ENCODE measurements around the gene DNAH7.

Gene DNAH7

GRCh38 chr2:195909926-195910325 lies 158.7 kb downstream of the DNAH7 start:
- Histone ChIP-seq H3K27ac (ENCODE audit: low read depth, low read length) (no peak overlapping the region), H3K4me1 (ENCODE audit: insufficient read depth, low read length) (no peaks in the 10 kb centered on the region)

GRCh38 chr2:195907474-195907873 lies 161.2 kb downstream of the DNAH7 start:
- Histone ChIP-seq H3K4me1 (ENCODE audit: insufficient read depth, low read length) (no peaks in the 10 kb centered on the region), H3K36me3 (ENCODE audit: insufficient read depth, low read length) (no peaks in the 10 kb centered on the region), H3K27me3 (ENCODE audit: insufficient read depth, low read length) (no peaks in the 10 kb centered on the region), H3K27ac (ENCODE audit: low read depth, low read length) (no peak overlapping the region), H3K9me3 (ENCODE audit: insufficient read depth, low read depth, low read length) (no peaks in the 10 kb centered on the region), H3K9ac (ENCODE audit: low read depth, low read length) (no peak overlapping the region), H3K4me3 (ENCODE audit: low read length) (no peak overlapping the region)
- 87% methylated on average over 5 of the region's 5 CpGs for WGBS

More at GRCh38 chr2:195909926-195910325, 158.7 kb downstream of the DNAH7 start:
- Histone ChIP-seq H3K4me3 (ENCODE audit: low read length) (no peak overlapping the region), H3K36me3 (ENCODE audit: insufficient read depth, low read length) (no peaks in the 10 kb centered on the region), H3K9me3 (ENCODE audit: insufficient read depth, low read depth, low read length) (no peaks in the 10 kb centered on the region), H3K27me3 (ENCODE audit: insufficient read depth, low read length) (no peaks in the 10 kb centered on the region), H3K9ac (ENCODE audit: low read depth, low read length) (no peak overlapping the region)

GRCh38 chr2:195903956-195904355 lies 164.7 kb downstream of the DNAH7 start:
- Histone ChIP-seq H3K4me1 (ENCODE audit: insufficient read depth, low read length) (no peaks in the 10 kb centered on the region), H3K27ac (ENCODE audit: low read depth, low read length) (no peak overlapping the region)

GRCh38 chr2:195902857-195903256 lies 165.8 kb downstream of the DNAH7 start:
- no peaks in the 10 kb centered on the region for H3K27me3 ChIP-seq (ENCODE audit: insufficient read depth, low read length)
- H3K27ac ChIP-seq (ENCODE audit: low read depth, low read length), result no peak overlapping the region
- no peaks in the 10 kb centered on the region for H3K9me3 ChIP-seq (ENCODE audit: insufficient read depth, low read depth, low read length)
- no peak overlapping the region for H3K9ac ChIP-seq (ENCODE audit: low read depth, low read length)
- no peaks in the 10 kb centered on the region for H3K36me3 ChIP-seq (ENCODE audit: insufficient read depth, low read length)
- H3K4me1 ChIP-seq (ENCODE audit: insufficient read depth, low read length), result no peaks in the 10 kb centered on the region
- WGBS, result 90% methylated on average over 1 of the region's 1 CpG
- H3K4me3 ChIP-seq (ENCODE audit: low read length), result no peak overlapping the region

More at GRCh38 chr2:195903956-195904355, 164.7 kb downstream of the DNAH7 start:
- H3K9ac ChIP-seq (ENCODE audit: low read depth, low read length), result no peak overlapping the region
- H3K4me3 ChIP-seq (ENCODE audit: low read length), result no peak overlapping the region
- H3K36me3 ChIP-seq (ENCODE audit: insufficient read depth, low read length), result no peaks in the 10 kb centered on the region
- WGBS, result 94% methylated on average over 2 of the region's 2 CpGs
- no peaks in the 10 kb centered on the region for H3K9me3 ChIP-seq (ENCODE audit: insufficient read depth, low read depth, low read length)
- no peaks in the 10 kb centered on the region for H3K27me3 ChIP-seq (ENCODE audit: insufficient read depth, low read length)

- no peaks in the 10 kb centered on the region for H3K36me3 ChIP-seq (ENCODE audit: insufficient read depth, low read length)
- no peak overlapping the region for H3K4me3 ChIP-seq (ENCODE audit: low read length)
- H3K9ac ChIP-seq (ENCODE audit: low read depth, low read length), result no peak overlapping the region
- no peaks in the 10 kb centered on the region for H3K4me1 ChIP-seq (ENCODE audit: insufficient read depth, low read length)
- H3K9me3 ChIP-seq (ENCODE audit: insufficient read depth, low read depth, low read length), result no peaks in the 10 kb centered on the region
- no peak overlapping the region for H3K27ac ChIP-seq (ENCODE audit: low read depth, low read length)
- H3K27me3 ChIP-seq (ENCODE audit: insufficient read depth, low read length), result no peaks in the 10 kb centered on the region
Observed at GRCh38 chr2:195899226-195899625, 169.4 kb downstream of the DNAH7 start.

- H3K4me3 ChIP-seq (ENCODE audit: low read length), result no peak overlapping the region
- no peaks in the 10 kb centered on the region for H3K9me3 ChIP-seq (ENCODE audit: insufficient read depth, low read depth, low read length)
- no peak overlapping the region for H3K9ac ChIP-seq (ENCODE audit: low read depth, low read length)
- H3K27me3 ChIP-seq (ENCODE audit: insufficient read depth, low read length), result no peaks in the 10 kb centered on the region
- H3K27ac ChIP-seq (ENCODE audit: low read depth, low read length), result no peak overlapping the region
- 90% methylated on average over 9 of the region's 9 CpGs for WGBS
- H3K4me1 ChIP-seq (ENCODE audit: insufficient read depth, low read length), result no peaks in the 10 kb centered on the region
- no peaks in the 10 kb centered on the region for H3K36me3 ChIP-seq (ENCODE audit: insufficient read depth, low read length)
Observed at GRCh38 chr2:195898505-195899191, 170.0 kb downstream of the DNAH7 start.

GRCh38 chr2:195891081-195891480 lies 177.6 kb downstream of the DNAH7 start:
- Histone ChIP-seq H3K4me3 (ENCODE audit: low read length) (no peak overlapping the region), H3K4me1 (ENCODE audit: insufficient read depth, low read length) (no peaks in the 10 kb centered on the region), H3K36me3 (ENCODE audit: insufficient read depth, low read length) (no peaks in the 10 kb centered on the region), H3K27me3 (ENCODE audit: insufficient read depth, low read length) (no peaks in the 10 kb centered on the region), H3K27ac (ENCODE audit: low read depth, low read length) (no peak overlapping the region), H3K9ac (ENCODE audit: low read depth, low read length) (no peak overlapping the region), H3K9me3 (ENCODE audit: insufficient read depth, low read depth, low read length) (no peaks in the 10 kb centered on the region)
- 91% methylated on average over 2 of the region's 2 CpGs for WGBS

GRCh38 chr2:195879153-195879552 lies 189.5 kb downstream of the DNAH7 start:
- Histone ChIP-seq H3K9ac (ENCODE audit: low read depth, low read length) (no peak overlapping the region), H3K9me3 (ENCODE audit: insufficient read depth, low read depth, low read length) (no peaks in the 10 kb centered on the region), H3K36me3 (ENCODE audit: insufficient read depth, low read length) (no peaks in the 10 kb centered on the region), H3K27me3 (ENCODE audit: insufficient read depth, low read length) (no peaks in the 10 kb centered on the region), H3K4me1 (ENCODE audit: insufficient read depth, low read length) (no peaks in the 10 kb centered on the region), H3K27ac (ENCODE audit: low read depth, low read length) (no peak overlapping the region), H3K4me3 (ENCODE audit: low read length) (no peak overlapping the region)
- WGBS, result 90% methylated on average over 2 of the region's 4 CpGs

GRCh38 chr2:195871326-195871725 lies 197.3 kb downstream of the DNAH7 start:
- WGBS, result 92% methylated on average over 2 of the region's 4 CpGs
- no peaks in the 10 kb centered on the region for H3K27me3 ChIP-seq (ENCODE audit: insufficient read depth, low read length)
- no peak overlapping the region for H3K4me3 ChIP-seq (ENCODE audit: low read length)
- H3K9ac ChIP-seq (ENCODE audit: low read depth, low read length), result no peak overlapping the region
- no peaks in the 10 kb centered on the region for H3K36me3 ChIP-seq (ENCODE audit: insufficient read depth, low read length)
- H3K9me3 ChIP-seq (ENCODE audit: insufficient read depth, low read depth, low read length), result no peaks in the 10 kb centered on the region
- no peaks in the 10 kb centered on the region for H3K4me1 ChIP-seq (ENCODE audit: insufficient read depth, low read length)
- H3K27ac ChIP-seq (ENCODE audit: low read depth, low read length), result no peak overlapping the region

GRCh38 chr2:195864316-195864715 lies 204.3 kb downstream of the DNAH7 start:
- Histone ChIP-seq H3K9ac (ENCODE audit: low read depth, low read length) (no peak overlapping the region), H3K4me3 (ENCODE audit: low read length) (no peak overlapping the region), H3K27ac (ENCODE audit: low read depth, low read length) (no peak overlapping the region), H3K27me3 (ENCODE audit: insufficient read depth, low read length) (no peaks in the 10 kb centered on the region), H3K4me1 (ENCODE audit: insufficient read depth, low read length) (no peaks in the 10 kb centered on the region), H3K36me3 (ENCODE audit: insufficient read depth, low read length) (no peaks in the 10 kb centered on the region), H3K9me3 (ENCODE audit: insufficient read depth, low read depth, low read length) (no peaks in the 10 kb centered on the region)
- 94% methylated on average over 6 of the region's 6 CpGs for WGBS

- H3K9ac ChIP-seq (ENCODE audit: low read depth, low read length), result no peak overlapping the region
- no peaks in the 10 kb centered on the region for H3K27me3 ChIP-seq (ENCODE audit: insufficient read depth, low read length)
- 90% methylated on average over 4 of the region's 4 CpGs for WGBS
- H3K36me3 ChIP-seq (ENCODE audit: insufficient read depth, low read length), result no peaks in the 10 kb centered on the region
- H3K4me1 ChIP-seq (ENCODE audit: insufficient read depth, low read length), result no peaks in the 10 kb centered on the region
- H3K9me3 ChIP-seq (ENCODE audit: insufficient read depth, low read depth, low read length), result no peaks in the 10 kb centered on the region
- H3K4me3 ChIP-seq (ENCODE audit: low read length), result no peak overlapping the region
- no peak overlapping the region for H3K27ac ChIP-seq (ENCODE audit: low read depth, low read length)
Observed at GRCh38 chr2:195863564-195863963, 205.1 kb downstream of the DNAH7 start.

- H3K27ac ChIP-seq (ENCODE audit: low read depth, low read length), result no peak overlapping the region
- H3K9ac ChIP-seq (ENCODE audit: low read depth, low read length), result no peak overlapping the region
- no peaks in the 10 kb centered on the region for H3K9me3 ChIP-seq (ENCODE audit: insufficient read depth, low read depth, low read length)
- no peaks in the 10 kb centered on the region for H3K27me3 ChIP-seq (ENCODE audit: insufficient read depth, low read length)
- H3K4me3 ChIP-seq (ENCODE audit: low read length), result no peak overlapping the region
- WGBS, result 97% methylated on average over 3 of the region's 3 CpGs
- H3K36me3 ChIP-seq (ENCODE audit: insufficient read depth, low read length), result no peaks in the 10 kb centered on the region
- H3K4me1 ChIP-seq (ENCODE audit: insufficient read depth, low read length), result no peaks in the 10 kb centered on the region
Observed at GRCh38 chr2:195863121-195863520, 205.5 kb downstream of the DNAH7 start.
